Activated CD4-positive, alpha-beta T cell treated with anti-CD3 and anti-CD28 coated beads, Interleukin-10, Interleukin-2, amounts not matched to agents 100 ng/mL and 50 ng/mL, durations not matched to agents 16 hours and 8 hours (primary cell): ENCODE results near the gene DTNBP1.
"Not testable (repeated sequence)": the region's sequence is repeated elsewhere in the genome, so short reads cannot be mapped to it uniquely, and the experiment has no call there.

ENCODE experiments used
- DNase-seq: peaks from one replicate; pipeline ENCODE4 v3.0.0-alpha.2; 2020

The DTNBP1 gene

DNA sequence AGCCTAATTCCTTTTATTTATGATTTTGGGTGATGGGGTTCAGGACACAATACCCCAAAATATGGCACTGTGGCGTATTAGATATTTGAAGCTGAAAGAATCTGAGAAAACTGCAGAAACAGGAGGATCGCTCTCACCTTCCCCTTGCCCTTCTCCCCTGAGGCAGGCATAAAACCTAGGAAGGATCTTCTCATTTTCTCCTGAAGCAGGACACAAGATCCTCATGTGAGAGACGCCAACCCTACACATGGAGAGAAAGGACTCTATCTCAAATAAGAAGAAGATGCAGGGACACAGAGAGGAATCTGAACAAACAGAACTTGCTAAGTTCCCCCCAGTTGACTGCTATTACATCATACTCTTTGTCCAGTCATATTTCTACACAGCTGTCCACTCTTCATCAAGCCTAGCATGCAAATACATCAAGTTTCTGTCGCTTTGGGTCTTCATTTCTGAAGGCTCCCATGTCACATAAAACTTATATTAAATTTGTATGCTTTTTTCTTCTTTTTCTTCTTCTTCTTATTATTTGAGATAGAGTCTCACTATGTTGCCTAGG is 109.0 kb downstream of the DTNBP1 start:
- DNase-seq = no peak

DNA sequence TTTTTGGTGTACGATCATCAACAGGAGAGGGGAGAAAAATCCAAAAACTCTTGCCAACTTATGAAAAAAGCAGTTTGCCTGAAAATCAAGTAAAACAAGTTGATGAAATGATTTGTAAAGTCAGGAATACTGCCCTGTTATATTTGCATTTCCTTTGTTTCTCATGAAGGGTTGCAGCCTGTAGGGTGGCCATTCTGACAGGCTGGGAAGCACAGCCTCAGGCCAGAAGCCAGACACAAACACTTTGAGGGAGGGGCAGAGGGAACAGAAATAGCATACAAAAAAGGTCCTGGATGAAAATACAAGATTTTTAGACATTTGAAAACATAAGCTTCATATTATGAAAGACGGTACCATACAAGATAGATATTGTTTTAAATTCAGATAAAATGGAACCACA is 109.8 kb downstream of the DTNBP1 start:
- DNase-seq = no peak

DNA sequence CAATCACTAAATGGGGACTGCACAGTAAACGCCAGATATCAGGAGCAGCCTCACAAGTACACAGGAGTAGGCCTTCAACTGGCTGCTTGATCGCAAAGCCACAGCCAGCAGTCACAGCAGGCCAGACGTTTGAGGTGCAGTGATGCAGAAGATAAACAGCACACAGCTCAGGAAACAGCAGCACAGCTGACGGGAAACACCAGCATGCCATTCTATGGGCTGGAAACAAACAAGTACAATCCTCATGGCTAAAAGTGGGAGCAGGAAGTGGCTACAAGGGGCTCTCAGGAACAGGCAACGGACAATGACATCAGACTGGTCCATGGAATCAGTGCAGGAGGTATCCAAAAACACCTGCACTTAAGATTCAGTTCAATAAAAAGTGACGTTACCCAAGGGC is 111.0 kb downstream of the DTNBP1 start:
- DNase-seq = no peak

DNA sequence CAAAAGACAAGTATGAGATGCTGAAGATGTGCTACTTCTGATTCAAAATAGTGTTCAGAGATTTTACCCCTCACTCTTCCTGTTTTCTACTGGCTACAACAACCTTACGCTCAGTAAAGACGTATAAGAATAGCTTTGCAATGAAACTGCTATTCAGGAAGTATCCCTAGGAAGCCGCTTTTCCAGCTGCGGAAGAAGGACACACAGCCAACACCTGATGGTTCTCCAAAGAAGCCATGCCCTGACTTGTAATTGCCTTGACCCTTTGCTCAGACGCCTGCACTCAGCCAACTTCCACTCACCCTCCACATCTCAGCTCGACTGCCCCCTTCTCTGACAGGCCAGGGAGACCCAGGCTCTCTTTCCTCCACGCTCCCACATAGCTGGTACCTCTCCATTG is 111.6 kb downstream of the DTNBP1 start:
- DNase-seq = no peak

DNA sequence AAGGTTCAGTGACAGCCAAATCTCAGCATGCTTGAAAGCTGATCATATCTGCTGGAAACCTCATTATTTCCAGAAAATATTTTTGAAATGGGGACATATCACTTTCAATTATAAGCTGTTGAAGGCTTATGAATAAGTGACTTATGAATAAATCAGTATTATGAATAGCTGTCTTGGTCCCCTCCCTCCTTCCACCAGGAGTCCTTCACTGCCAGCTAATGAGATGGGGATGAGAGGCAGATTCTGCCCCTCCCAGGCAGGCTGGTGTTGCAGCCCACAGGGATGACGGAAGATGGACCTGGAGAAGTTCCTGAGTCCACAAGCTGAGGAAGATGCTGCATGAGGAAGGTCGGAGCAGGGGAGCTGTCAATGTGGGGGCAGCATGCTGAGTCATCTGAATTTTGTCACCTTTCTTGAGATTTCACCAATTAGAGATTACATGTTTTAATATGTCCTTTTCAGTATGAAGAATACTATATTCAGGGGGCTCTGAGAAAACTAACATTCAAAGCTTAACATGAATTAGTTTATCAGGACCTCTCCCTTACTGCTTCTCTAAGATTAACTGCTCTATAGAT is 112.2 kb downstream of the DTNBP1 start:
- DNase-seq = no peak

DNA sequence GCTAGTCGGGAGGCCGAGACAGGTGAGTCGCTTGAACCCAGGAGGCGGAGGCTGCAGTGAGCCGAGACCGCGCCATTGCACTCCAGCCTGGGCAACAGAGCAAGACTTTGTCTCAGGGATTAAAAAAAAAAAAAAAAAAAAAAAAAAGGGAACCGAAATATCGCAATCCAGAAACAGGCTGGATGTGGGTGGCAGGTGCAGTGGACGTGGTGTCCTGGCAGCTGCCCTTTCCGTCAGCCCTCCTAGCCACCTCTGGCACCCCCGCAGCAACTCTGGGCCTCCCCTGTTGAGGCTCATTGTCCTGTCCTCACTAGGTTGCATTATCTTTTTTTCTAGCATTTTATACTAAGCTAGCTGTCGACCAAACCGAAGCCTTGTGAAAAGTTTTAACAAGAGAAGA is 113.5 kb downstream of the DTNBP1 start:
- no peak for DNase-seq

DNA sequence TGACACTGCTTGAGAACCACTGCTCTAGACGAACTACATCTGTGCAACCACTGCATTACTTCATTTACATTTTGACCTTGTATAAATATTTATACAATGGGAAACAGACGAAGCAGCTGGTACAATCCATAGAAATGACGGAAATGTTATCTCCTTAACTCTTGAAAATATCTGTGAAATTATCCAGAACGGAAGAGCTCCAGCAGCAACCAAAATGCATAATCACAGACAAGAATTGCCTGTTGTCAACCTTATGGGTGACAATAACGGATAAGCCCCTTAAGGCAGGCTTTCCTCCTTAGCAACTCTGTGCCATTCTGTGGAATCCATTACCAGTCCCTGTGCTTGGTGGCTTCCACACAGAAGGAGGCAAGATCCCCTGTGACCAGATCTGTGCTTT is 115.4 kb downstream of the DTNBP1 start:
- no peak for DNase-seq

DNA sequence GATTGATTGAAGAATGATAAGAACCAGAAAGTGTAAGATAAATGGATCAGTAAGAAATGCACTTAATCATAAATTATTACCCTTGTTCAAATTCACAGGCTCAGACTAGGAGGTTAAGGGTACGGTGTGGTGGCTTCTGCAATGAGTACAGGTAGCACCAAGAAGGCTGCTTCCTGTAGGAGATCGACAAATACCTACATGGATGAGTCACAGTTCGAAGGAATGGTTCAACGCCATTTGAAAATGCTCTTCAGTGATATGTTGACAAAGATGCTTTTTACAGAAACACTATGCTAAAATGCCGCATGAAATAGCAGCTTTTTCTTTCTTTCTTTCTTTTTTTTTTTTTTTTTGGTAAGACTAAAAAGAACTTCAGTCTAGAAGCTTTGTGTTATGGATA is 116.2 kb downstream of the DTNBP1 start:
- DNase-seq = no peak

DNA sequence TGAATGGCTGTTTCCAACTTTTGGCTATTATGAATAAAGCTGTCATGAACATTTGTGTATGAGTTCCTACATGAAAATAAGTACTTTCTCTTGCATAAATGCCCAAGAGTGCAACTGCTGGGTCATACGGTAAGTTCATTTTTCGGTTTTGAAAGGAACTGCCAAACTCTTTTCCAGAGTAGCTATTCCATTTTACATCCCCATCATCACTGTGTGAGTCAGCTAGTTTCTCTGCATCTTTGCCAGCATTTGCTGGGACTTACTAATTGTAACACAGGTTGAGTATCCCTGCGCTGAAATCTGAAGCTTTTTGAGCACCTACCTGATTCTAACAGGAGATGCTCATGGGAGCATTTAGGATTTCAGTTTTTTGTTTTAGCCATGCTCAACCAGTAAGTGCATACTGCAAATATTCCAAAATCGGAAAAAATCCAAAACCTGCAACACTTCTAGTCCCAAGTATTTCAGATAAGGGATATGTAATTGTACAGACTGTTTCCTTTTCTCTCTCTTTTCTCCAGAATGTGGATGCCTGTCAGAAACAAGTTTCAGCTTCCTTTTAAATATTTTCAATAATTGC is 118.4 kb downstream of the DTNBP1 start:
- DNase-seq = no peak

DNA sequence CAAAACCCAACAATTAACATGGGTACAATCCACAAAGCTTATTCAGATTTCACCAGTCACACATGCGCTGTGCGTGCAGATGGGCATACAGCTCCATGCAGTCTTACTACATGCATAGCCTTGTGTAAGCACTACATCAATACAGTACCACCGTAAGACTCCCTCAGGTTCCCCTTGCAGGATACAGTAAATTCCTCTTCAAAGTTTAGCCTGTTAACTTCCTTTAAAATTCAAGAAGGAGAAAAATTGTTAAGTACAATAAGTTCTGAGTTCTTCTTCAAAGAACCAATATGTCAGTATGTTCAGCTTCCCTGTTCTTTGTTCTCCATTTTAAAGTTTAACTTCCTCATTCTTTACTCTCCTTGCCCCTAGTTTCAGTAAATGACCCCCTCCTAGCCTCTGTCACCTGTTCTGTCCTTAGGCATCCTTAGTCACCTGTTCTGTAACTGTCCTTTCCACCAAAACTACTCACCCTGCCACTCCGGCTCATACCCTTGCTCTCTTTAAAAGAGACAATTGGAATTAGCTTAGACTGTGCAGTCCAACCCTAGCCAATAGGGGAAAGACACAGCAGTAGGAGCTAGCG is 119.4 kb downstream of the DTNBP1 start:
- not testable (repeated sequence) for DNase-seq

DNA sequence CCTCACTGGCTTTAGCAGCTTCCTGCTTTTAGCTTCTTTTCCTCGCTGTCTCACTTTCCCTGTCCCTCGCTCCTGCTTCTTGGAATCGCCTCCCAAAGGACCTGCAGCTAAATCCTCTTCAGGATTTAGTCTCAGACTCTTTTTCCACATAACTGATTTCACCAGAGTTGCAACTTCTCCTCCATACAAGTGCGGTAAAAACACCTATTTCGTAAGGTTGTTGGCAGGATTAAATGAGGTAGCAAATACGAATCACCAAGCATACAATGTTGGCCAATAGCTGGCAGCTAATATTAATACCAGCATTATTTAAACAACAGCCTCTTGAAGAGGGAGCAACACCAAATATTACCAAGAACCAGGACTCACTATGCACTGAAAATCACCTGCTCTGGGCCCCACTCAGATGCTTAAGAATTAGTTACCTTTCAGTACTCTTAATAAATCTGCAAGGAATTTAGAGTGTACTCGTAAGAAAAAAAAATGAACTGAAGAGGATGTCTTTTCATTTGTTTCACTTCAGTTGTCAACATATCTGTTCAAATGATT is 123.0 kb downstream of the DTNBP1 start:
- DNase-seq = no peak

DNA sequence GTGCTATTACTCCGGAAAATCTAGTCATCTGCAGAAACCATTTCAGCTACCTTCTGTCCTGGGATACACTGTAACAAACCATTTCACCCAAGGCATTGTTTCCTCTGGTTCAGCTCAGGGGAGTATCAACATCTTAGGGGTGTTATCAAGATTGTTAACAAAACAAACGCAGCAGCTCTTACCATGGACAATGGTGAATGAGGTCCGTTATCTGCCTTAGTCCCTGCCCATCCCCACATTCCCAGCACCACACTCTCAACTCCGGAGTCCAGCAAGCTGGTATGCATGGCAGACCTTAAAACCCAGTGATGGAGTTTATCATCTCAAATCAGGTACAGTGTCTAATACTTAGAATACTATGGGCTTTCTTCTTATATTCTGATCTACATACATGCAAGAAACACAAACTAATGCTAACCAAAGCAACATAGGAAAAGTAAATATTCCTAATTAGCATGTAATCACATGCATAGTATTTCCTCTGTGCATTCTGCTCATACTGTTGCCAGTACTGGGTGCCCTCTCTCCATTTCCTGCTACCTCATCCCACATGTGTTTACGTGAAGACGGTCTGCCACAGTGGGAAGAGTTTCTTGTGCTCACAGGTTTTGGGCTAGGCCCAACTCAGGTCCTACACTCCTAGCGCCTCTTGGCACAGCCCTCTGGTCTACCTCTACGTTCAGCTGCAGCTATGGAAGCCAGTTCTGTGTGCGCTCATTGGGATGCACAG is 123.9 kb downstream of the DTNBP1 start:
- no peak for DNase-seq

DNA sequence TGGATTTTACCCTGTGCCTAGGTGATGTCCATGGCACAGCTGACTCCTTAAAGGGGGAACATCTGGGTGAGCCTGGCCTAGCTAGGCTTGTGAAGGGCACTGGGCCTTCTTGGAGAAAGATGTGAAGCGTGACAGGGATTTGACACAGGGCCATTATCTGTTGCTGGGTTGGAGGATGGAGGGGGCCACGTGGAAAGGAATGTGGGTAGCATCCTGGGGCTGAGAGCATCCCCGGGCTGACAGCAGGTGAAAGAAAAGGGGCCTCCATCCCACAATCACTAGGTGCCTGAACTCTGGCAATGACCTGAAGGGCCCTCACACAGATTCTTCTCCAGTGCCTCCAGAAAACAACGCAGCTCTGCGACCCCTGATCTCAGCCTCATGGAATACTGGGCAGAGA is 124.7 kb downstream of the DTNBP1 start:
- DNase-seq = no peak

DNA sequence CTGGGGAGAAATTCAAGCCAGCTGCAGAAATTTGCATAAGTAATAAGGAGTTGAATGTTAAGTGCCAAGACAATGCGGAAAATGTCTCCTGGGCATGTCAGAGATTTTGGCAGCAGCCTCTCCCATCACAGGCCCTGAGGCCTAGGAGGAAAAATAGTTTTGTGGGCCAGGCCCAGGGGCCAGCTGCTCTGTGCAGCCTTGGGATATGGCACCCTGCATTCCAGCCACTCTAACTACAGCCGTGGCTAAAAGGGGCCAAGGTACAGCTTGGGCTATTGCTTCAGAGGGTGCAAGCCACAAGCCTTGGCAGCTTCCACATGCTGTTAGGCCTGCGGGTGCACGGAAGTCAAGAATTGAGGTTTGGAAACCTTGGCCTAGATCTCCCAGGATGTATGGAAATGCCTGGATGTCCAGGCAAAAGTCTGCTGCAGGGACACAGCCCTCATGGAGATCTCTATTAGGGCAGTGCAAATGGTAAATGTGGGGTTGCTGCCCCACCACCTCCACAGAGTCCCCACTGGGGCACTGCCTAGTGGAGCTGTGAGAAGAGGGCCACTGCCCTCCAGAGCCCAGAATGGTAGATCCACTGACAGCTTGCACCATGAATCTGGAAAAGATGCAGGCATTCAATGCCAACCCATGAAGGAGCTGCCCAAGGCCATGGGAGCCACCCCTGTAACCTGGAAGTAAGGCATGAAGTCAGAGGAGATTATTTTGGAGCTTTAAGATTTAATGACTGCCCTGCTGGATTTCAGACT is 126.5 kb downstream of the DTNBP1 start:
- no peak for DNase-seq

DNA sequence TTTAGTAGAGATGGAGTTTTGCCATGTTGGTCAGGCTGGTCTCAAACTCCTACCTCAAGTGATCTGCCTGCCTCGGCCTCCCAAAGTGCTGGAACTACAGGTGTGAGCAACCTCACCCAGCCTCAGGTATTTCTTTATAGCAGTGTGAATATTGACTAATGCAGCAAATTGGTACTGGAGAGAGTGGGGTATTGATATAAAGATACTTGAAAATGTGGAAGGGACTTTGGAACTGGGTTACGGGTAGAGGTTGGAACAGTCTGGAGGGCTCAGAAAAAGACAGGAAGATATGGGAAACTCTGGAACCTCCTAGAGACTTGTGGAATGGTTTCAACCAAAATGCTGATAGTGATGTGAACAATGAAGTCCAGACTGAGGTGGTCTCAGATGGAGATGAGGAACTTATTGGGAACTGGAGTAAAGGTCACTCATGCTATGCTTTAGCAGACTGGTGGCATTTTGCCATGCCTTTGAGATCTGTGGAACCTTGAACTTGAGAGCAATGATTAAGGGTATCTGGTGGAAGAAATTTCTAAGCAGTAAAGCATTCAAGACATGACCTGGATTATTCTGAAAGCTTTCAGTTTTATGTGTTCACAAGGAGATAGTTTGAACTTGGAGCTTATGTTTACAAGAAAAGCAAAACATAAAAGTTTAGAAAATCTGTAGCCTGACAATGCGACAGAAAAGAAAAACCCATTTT is 127.2 kb downstream of the DTNBP1 start:
- DNase-seq = no peak

DNA sequence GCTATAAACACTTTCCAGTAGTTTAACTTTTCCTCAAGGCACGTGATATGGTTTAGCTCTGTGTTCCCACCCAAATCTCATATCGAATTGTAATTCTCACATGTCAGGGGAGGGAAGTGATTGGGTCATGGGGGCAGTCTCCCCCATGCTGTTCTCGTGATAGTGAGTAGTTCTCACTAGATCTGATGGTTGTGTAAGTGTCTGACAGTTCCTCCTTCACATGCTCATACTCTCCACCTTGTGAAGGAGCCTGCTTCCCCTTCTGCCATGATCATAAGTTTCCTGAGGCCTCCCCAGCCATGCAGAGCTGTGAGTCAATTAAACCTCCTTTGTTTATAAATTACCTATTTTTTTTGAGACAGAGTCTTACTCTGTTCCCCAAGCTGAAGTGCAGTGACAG is 127.9 kb downstream of the DTNBP1 start:
- DNase-seq = no peak

DNA sequence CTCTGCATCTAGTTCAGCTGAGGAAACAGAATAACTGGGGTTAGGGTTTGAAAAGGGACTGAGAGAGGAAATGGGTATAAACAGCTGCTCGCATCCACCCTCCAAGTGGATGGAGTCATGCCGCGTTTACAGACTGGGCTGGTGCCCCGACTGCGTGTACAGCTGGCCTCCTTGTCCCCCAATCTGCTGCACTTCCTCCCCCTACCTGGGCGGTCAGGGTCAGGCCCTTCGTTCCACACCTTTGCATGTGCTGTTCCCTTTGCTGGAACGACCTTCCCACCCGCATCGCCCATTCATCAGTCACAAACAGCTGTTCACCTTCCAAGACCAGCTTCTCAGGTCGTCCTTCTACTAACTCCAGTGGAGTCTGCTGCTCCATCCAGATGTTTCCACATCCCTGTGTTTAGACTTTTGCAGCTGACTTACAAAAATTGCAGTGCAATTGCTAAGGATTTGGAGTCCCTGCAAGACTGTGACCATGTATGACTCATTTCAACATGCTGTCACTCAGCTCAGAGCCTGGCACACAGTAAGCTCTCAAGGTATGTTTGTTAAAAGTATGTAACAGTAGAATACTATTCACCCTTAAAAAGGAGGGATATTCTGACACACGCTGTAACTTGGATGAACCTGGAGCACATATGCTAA is 129.3 kb downstream of the DTNBP1 start:
- no peak for DNase-seq

DNA sequence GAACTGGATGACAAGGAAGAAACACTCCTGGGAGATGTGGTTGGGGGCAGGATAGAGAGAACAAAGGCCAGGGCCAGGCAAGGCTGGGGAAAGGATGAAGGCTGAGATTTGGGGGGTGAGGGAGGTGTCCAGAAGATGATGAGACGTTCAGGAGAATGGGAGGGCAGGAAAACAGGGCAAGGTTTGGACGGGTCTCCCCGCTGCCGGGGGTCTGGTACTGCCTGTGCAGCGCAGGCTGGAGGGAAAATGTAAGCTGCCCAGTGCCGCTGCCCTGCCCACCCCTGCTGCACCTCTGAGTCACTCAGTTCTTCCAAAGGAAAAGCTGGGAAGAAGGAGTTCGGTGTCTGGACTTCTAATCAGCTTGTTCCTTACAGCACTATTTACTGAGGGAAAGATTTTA is 130.9 kb downstream of the DTNBP1 start:
- no peak for DNase-seq

DNA sequence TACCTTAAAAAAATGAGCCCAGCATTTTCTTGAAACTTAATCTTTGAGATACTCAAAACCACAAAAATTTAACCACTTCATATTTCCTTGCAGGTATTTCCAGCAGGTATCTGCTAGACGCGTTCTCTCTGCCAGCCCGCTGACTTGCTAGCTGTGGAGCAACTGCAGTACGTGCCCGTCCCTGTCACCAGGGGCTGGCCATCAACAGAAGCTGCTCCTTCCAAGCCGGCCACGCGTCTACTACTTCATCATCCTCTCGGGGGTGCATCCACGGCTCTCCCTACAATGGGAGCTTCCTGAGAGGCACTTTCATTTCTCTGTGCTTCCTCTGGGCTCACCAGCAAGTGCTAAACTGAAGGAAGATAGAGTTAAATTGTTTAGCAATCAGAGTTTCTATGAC is 132.4 kb downstream of the DTNBP1 start:
- no peak for DNase-seq

DNA sequence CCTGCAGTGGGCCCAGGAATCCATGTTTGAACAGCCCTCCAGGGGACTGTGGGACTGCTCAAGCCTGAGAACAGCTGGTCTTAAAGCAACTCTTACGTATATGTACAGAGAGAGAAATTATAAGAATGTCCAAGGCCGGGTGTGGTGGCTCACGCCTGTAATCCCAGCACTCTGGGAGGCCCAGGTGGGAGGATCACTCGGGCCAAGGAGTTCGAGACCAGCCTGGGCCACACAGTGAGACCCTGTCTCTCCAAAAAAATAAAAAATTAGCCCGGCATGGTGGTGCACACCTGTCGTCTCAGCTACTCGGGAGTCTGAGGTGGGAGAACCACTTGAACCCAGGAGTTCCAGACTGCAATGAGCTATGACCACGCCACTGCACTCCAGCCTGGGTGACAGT is 134.0 kb downstream of the DTNBP1 start:
- no peak for DNase-seq

DNA sequence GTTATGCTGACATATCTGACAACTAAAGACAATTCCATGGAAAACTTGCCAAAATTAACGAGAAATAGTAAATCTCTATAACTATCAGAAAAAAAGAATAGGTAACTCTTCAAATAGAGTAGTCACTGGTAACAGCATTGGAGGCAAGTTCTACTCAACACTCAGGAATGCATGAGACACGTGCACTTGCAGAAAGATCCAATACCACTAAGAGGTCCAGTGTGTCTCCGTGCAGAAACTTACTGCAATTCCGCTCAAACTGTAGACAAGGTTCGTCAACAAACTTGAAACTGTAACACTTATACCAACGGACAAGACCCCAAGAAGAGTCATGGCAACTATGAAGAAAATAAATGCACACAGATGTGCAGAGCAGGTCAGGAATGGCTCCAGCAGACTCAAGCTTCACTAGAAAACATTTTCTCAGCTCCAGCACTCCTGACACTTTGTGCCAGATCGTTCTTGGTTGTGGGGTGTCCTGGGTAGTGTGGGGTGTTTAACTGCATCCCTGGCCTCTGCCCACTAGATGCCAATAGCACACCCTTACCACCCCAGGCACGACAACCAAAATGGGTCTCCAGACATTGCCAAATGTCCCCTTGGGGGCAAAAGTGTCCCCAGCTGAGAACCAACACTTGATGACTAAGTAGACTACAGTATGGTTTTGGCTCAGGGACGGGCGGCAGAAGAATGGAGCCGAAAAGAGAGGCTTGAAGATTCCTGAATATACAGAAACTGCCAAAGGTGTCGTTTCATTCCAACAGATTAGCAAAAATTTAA is 134.8 kb downstream of the DTNBP1 start:
- DNase-seq = no peak
